ENCODE results near the gene SHKBP1. TPM values are rescaled to one million over a fixed set of nuclear protein-coding genes. Genes with fewer than 3 reads are reported as not detected.

The SHKBP1 gene
- total and polyA plus RNA-seq, 9 of the 15 experiments (the other 6 are each of a cell fraction or from before 2014, with no cell fraction given), result 1.2 to 58.1 (median 22.3) TPM

- no peak for TF ChIP-seq ZNF395 (CRISPR knock-in tag; IDR thresholded peaks at IDR 0.05)
- TF ChIP-seq DIDO1 (tag; IDR thresholded peaks at IDR 0.05; ENCODE audit: low read depth), result no peak
- TF ChIP-seq HDAC2 (IDR thresholded peaks at IDR 0.05), result 0 out of 2 replicates have a peak, but pooled peaks have one; percentile 21
- no peak for TF ChIP-seq FUS (optimal IDR thresholded peaks at IDR 0.05; ENCODE audit: low read depth, low read length)
- no peak for TF ChIP-seq ELF2 (CRISPR knock-in tag; IDR thresholded peaks at IDR 0.05)
- no peak for TF ChIP-seq ELF1 (tag; IDR thresholded peaks at IDR 0.05)
- no peak for TF ChIP-seq KLF13 (tag; IDR thresholded peaks at IDR 0.05; ENCODE audit: borderline replicate concordance, low read depth)
- peak; percentile 32 to 61; a peak in 1 of 4 replicates for TF ChIP-seq MLLT1 (IDR thresholded peaks at IDR 0.05)
- TF ChIP-seq KDM5B (IDR thresholded peaks at IDR 0.05; ENCODE audit: insufficient replicate concordance, low read depth, low read length), result no peak
- TF ChIP-seq ZBTB8A (IDR thresholded peaks at IDR 0.05; ENCODE audit: partially characterized antibody), result no peak
- no peak for TF ChIP-seq DACH1 (IDR thresholded peaks at IDR 0.05; ENCODE audit: partially characterized antibody)
- no peak for TF ChIP-seq TCFL5 (CRISPR knock-in tag; conservative IDR thresholded peaks at IDR 0.05)
- no peak for TF ChIP-seq RNF219 (CRISPR knock-in tag; IDR thresholded peaks at IDR 0.05)
- no peak for TF ChIP-seq TAF7 (tag; IDR thresholded peaks at IDR 0.05)
- no peak for TF ChIP-seq BHLHE40 (IDR thresholded peaks at IDR 0.05; ENCODE audit: low read length)
- no peak for TF ChIP-seq ZNF431 (CRISPR knock-in tag; IDR thresholded peaks at IDR 0.05)
- no peak for TF ChIP-seq TCF7 (IDR thresholded peaks at IDR 0.05; ENCODE audit: borderline replicate concordance)
- no peak for TF ChIP-seq NR0B1 (IDR thresholded peaks at IDR 0.05; ENCODE audit: partially characterized antibody)
- no peak for TF ChIP-seq ZNF212 (CRISPR knock-in tag; IDR thresholded peaks at IDR 0.05)
- TF ChIP-seq TAF9B (IDR thresholded peaks at IDR 0.05; ENCODE audit: partially characterized antibody), result no peak
- TF ChIP-seq MEF2D (tag; conservative IDR thresholded peaks at IDR 0.05; ENCODE audit: low read depth), result no peak
These were observed 22.7 kb downstream of the SHKBP1 start (continued) for GRCh38 chr19:40599331-40599901.

All from K562 (cell line).